SU-DHL-6 (cell line): ENCODE data around the gene HAP1.

Source experiments
- H2AFZ ChIP-seq: fragments of 200-600 bp; sonication (generic); 2 replicates; pipeline ENCODE4 v1.6.1; 2014; ENCODE audit warnings: low read depth, mild to moderate bottlenecking, moderate library complexity, mixed read lengths, antibody characterized with exemption, low read length; ENCODE audit not compliant: severe bottlenecking
- H3F3A ChIP-seq: fragments of 200-600 bp; shearing (Covaris generic); 2 replicates; pipeline ENCODE4 v1.6.0; 2016; ENCODE audit warnings: antibody characterized with exemption, mild to moderate bottlenecking; ENCODE audit not compliant: insufficient read depth
- H3K27ac ChIP-seq: fragments of 200-600 bp; sonication (generic); 2 replicates; pipeline ENCODE4 v1.5.1; 2016; ENCODE audit warnings: low read depth, mild to moderate bottlenecking, low read length, moderate library complexity, mixed read lengths
- H3K27me3 ChIP-seq: fragments of 200-600 bp; sonication (generic), shearing (Covaris generic); 2 replicates; pipeline ENCODE4 v1.6.0; 2014; ENCODE audit warnings: mild to moderate bottlenecking, low read length
- H3K36me3 ChIP-seq: fragments of 200-600 bp; sonication (generic); 2 replicates; pipeline ENCODE4 v1.6.1; 2014; ENCODE audit warnings: mild to moderate bottlenecking, low read length, mixed read lengths
- H3K4me2 ChIP-seq: fragments of 300-600, 200-600 bp; shearing (Covaris generic), sonication (generic); 2 replicates; pipeline ENCODE4 v1.6.0; 2014; ENCODE audit warnings: low read length, low read depth, mild to moderate bottlenecking; ENCODE audit not compliant: poor library complexity, severe bottlenecking
- H3K4me3 ChIP-seq: fragments of 200-600 bp; sonication (generic); 2 replicates; pipeline ENCODE4 v1.5.1; 2014; ENCODE audit warnings: antibody characterized with exemption, low read length, mild to moderate bottlenecking, mixed read lengths; ENCODE audit not compliant: insufficient read depth, poor library complexity, severe bottlenecking
- H3K79me2 ChIP-seq: fragments of 200-600 bp; sonication (generic); 2 replicates; pipeline ENCODE4 v1.6.1; 2014; ENCODE audit warnings: mild to moderate bottlenecking, low read length, moderate library complexity; ENCODE audit not compliant: insufficient read depth
- H3K9ac ChIP-seq: fragments of 200-600 bp; sonication (generic); 2 replicates; pipeline ENCODE4 v1.7.0; 2014; ENCODE audit warnings: mild to moderate bottlenecking, low read length
- H3K9me2 ChIP-seq: fragments of 200-600 bp; sonication (generic); replicated peaks from 2 replicates; pipeline ENCODE4 v1.6.1; 2014; ENCODE audit warnings: low read length; ENCODE audit not compliant: insufficient read depth
- H3K9me3 ChIP-seq: fragments of 200-600 bp; sonication (generic); 2 replicates; pipeline ENCODE4 v1.6.1; 2014; ENCODE audit warnings: low read length, mixed read lengths; ENCODE audit not compliant: insufficient read depth
- H4K20me1 ChIP-seq: fragments of 200-600 bp; sonication (generic); 2 replicates; pipeline ENCODE4 v1.6.1; 2014; ENCODE audit warnings: low read depth, mild to moderate bottlenecking, antibody characterized with exemption, low read length, moderate library complexity, mixed read lengths
- CTCF ChIP-seq: fragments of 200-600 bp; sonication (generic); IDR thresholded peaks from one replicate; pipeline ENCODE4 v1.5.1; 2017; ENCODE audit warnings: antibody characterized with exemption, mild to moderate bottlenecking, low read length, moderate library complexity; ENCODE audit not compliant: insufficient read depth, poor library complexity, severe bottlenecking
- EZH2phosphoT487 ChIP-seq: fragments of 200-600 bp; sonication (generic), shearing (Covaris generic); conservative IDR thresholded peaks from 2 replicates; pipeline ENCODE4 v1.6.1; 2018; ENCODE audit warnings: mild to moderate bottlenecking, antibody characterized with exemption, low read length, moderate library complexity, mixed read lengths

HAP1 gene

GRCh38 chr17:41681776-41682175, 52.7 kb downstream of the HAP1 start:
- no peak overlapping the region for H3K9ac ChIP-seq
- no peaks in the 10 kb centered on the region for H3K36me3 ChIP-seq
- no peak overlapping the region for H3K27ac ChIP-seq
- H3K4me2 ChIP-seq: no peak overlapping the region
- TF ChIP-seq CTCF (no peak), EZH2phosphoT487 (no peak)
- H3K9me3 ChIP-seq: peaks cover 7% of the 10 kb centered on the region; the same call in 1 of the 2 replicates
- H3F3A ChIP-seq: no peaks in the 10 kb centered on the region
- H3K27me3 ChIP-seq: no peaks in the 10 kb centered on the region
- H4K20me1 ChIP-seq: no peaks in the 10 kb centered on the region
- H3K79me2 ChIP-seq: no peaks in the 10 kb centered on the region
- H2AFZ ChIP-seq: no peak overlapping the region
- H3K9me2 ChIP-seq: no peaks in the 10 kb centered on the region
- H3K4me3 ChIP-seq: no peak overlapping the region

GRCh38 chr17:41680426-41681040, 53.9 kb downstream of the HAP1 start:
- Histone ChIP-seq H3K9ac (no peak overlapping the region), H3K9me2 (no peaks in the 10 kb centered on the region)

GRCh38 chr17:41679740-41680425, 54.6 kb downstream of the HAP1 start:
- H3K79me2 ChIP-seq: no peaks in the 10 kb centered on the region
- TF ChIP-seq EZH2phosphoT487 (no peak), CTCF (no peak)
- no peaks in the 10 kb centered on the region for H4K20me1 ChIP-seq
- no peaks in the 10 kb centered on the region for H3F3A ChIP-seq
- no peak overlapping the region for H3K27ac ChIP-seq
- H2AFZ ChIP-seq: no peak overlapping the region
- H3K4me2 ChIP-seq: no peak overlapping the region
- peaks cover 7% of the 10 kb centered on the region; the same call in 1 of the 2 replicates for H3K9me3 ChIP-seq
- H3K9me2 ChIP-seq: no peaks in the 10 kb centered on the region
- no peaks in the 10 kb centered on the region for H3K36me3 ChIP-seq
- H3K9ac ChIP-seq: no peak overlapping the region
- no peak overlapping the region for H3K4me3 ChIP-seq
- H3K27me3 ChIP-seq: no peaks in the 10 kb centered on the region

More at GRCh38 chr17:41680426-41681040, 53.9 kb downstream of the HAP1 start:
- Histone ChIP-seq H3K4me2 (no peak overlapping the region), H3K36me3 (no peaks in the 10 kb centered on the region), H3K9me3 (peaks cover 7% of the 10 kb centered on the region; the same call in 1 of the 2 replicates), H2AFZ (no peak overlapping the region), H3F3A (no peaks in the 10 kb centered on the region), H3K27ac (no peak overlapping the region), H3K4me3 (no peak overlapping the region), H4K20me1 (no peaks in the 10 kb centered on the region), H3K79me2 (no peaks in the 10 kb centered on the region), H3K27me3 (no peaks in the 10 kb centered on the region)
- TF ChIP-seq CTCF (no peak), EZH2phosphoT487 (no peak)
